Measurements from ENCODE around the gene POLD3.
"Not testable (repeated sequence)": the region's sequence is repeated elsewhere in the genome, so short reads cannot be mapped to it uniquely, and the experiment has no call there.

- not testable (repeated sequence) for TF ChIP-seq POLR2A, POLR2AphosphoS5, CTCF, EP300 (IDR thresholded peaks at IDR 0.05)
Measured at GRCh38 chr11:74590492-74590891, 1.9 kb upstream of the POLD3 start.

Measured in gastroesophageal sphincter (tissue), 3 donors.